ENCODE data around the gene POLR2E. TPM values are rescaled to one million over a fixed set of nuclear protein-coding genes. Genes with fewer than 3 reads are reported as not detected.

The POLR2E gene
- total RNA-seq, 1 donor from 2014 or later, result 248 TPM

DNA sequence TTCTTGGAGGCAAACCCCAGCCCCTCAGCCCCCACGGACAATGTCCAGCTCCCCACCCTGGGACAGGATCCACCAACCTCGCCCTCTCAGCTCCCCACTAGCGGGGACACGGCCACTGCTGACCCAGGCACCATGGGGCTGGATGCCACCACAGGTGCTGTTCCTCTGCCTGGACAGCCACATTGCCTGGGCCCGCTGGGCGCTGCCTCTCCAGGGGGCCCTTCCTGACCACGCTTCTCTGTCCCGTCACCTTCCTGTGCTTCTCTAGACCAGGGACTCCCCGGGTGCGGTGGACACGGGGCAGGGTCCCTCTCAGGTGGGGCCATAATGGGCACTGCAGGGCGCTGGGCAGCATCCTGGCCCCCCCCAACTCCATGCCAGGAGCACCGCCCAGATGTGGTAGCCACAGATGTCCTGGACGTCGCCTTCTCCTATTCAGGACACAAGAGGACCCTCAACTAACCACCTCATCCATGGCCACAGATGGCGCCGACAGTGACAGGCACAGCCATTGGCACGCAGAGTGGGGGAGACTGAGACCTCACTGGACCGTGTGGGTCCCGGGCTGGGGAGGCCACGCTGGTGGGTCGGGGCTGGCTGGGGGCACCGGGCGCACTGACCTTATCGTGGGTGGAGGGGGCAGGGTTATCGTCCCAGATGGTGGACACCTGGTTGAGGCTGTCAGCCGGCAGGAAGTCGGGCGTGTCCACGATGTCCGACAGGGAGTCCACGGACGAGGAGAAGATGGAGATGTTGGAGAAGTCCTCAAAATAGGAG, 32.0 kb upstream of the POLR2E start:
- H3K4me3 ChIP-seq (ENCODE audit: low read depth, low read length), result no peak overlapping the region
- TF ChIP-seq, protein P1, sequence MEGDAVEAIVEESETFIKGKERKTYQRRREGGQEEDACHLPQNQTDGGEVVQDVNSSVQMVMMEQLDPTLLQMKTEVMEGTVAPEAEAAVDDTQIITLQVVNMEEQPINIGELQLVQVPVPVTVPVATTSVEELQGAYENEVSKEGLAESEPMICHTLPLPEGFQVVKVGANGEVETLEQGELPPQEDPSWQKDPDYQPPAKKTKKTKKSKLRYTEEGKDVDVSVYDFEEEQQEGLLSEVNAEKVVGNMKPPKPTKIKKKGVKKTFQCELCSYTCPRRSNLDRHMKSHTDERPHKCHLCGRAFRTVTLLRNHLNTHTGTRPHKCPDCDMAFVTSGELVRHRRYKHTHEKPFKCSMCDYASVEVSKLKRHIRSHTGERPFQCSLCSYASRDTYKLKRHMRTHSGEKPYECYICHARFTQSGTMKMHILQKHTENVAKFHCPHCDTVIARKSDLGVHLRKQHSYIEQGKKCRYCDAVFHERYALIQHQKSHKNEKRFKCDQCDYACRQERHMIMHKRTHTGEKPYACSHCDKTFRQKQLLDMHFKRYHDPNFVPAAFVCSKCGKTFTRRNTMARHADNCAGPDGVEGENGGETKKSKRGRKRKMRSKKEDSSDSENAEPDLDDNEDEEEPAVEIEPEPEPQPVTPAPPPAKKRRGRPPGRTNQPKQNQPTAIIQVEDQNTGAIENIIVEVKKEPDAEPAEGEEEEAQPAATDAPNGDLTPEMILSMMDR (conservative IDR thresholded peaks at IDR 0.05; ENCODE audit: low read depth, low read length), result no peak
- DNase-seq (ENCODE audit: low read depth), result no peak

DNA sequence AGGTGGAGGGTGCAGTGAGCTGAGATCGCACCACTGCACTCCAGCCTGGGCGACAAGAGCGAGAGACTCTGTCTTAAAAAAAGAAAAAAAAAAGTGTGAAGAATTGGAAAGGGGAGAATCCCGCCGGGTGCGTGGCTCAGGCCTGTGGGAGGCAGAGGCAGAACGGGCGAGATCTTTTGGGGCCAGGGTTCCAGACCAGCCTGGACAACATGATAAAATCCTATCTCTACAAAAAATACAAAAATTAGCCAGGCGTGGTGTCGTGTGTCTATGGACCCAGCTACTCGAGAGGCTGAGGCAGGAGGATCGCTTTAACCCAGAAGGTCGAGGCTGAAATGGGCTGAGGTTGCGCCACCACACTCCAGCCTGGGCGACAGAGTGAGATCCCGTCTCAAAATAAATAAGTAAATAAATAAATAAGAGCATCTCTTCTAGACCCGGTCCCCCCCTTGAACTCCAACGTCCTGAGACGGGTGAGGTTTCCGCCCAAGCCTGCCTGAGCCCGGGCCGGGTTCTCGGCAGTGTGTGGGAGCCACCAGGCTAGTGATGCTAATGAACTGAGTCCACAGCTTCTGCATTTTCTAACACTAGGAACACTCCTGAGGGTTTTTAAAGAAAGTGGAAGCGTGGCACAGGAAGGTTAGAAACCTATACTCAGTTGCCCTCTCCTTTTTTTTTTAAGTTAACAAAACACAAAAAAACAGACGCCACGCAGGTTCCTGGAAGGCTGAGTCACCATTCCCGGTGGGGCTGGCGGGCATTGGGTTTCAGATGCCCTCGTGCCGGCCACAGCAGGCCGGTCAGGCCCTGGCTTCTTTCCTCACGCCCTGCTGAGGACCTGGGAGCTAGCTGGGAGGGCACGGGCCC, 30.7 kb upstream of the POLR2E start:
- no peak for DNase-seq (ENCODE audit: low read depth)
- H3K4me3 ChIP-seq (ENCODE audit: low read depth, low read length), result no peak overlapping the region
- TF ChIP-seq, protein P1 (conservative IDR thresholded peaks at IDR 0.05; ENCODE audit: low read depth, low read length), result no peak

DNA sequence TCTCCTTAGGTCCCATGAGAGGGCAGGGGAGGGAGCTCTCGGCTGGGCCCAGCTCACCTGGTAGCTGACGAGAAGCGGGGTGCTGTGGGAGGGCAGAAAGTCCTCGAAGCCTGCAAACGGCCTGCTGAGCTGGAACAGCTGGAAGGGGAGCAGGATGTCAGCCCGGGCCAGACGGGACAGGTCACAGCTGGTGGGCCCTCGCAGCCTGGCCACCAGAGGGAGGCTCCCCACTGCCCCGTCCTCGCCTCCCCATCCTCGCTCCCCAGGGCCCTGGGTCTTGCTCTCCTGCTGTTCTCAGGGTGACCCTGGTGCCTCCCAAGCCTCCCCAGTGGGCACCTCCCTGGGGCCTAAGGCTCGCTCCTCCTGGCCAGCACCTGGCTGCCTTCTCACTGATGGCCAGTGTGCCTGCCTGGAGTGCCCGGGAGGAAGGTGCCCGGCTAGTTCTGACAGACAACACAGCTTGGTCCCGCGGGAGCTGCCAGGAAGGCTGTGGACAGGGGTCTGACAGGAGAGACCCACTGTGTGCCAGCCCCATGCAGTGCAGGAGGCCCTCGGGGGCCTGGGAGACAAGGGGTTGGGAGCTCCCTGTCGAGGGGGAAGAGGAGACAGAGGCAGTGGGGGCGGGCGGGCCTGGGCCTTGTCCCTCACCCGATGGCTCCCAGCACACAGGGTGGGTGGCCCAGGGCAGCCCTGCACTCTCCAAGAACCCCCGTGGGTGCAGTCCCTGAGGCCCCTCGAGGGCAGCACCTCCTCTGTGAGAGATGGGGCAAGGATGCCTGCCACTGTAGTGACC, 28.9 kb upstream of the POLR2E start:
- TF ChIP-seq, protein P1 (conservative IDR thresholded peaks at IDR 0.05; ENCODE audit: low read depth, low read length), result no peak
- no peak overlapping the region for H3K4me3 ChIP-seq (ENCODE audit: low read depth, low read length)
- DNase-seq (ENCODE audit: low read depth), result no peak

DNA sequence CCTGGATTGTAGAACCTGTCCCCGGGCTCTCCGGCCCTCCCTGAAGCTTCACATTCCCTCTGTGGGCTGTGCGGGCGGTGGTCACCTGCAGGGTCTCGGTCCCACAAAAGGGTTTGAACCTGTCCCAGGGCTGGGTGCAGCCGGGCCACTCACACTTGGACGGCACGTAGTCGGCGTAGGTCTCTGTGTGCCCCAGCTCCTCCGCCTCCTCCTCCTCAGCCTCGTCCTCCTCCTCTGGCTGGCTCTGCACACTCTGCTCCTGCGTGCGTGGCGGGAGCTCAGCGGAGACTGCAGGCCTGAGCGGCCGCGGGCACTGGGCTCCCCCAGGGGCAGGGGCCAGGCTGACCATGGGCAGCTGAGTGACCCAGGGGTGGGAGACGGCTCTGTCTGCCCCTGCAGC, 28.2 kb upstream of the POLR2E start:
- TF ChIP-seq, protein P1 (conservative IDR thresholded peaks at IDR 0.05; ENCODE audit: low read depth, low read length), result no peak
- DNase-seq (ENCODE audit: low read depth), result no peak
- H3K4me3 ChIP-seq (ENCODE audit: low read depth, low read length), result no peak overlapping the region

DNA sequence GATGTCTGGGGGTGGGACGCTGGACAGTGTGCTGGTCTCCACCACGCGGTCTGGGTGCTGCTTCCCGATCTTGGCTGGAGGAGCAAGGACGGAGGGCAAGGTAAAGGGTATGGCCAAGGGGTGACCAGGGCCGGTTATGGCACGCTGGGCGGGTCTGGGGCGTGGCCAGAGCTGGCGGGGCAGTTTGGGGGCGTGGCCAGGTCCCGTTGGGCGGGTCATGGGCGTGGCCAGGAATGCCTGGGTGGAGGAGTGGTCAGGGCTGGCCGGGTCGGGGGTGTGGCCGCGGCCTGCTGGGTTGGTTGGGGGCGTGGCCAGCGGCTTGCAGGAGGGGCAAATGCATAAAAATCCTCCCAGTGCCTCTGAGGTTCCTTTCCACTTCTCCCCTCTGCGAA, 27.8 kb upstream of the POLR2E start:
- no peak for DNase-seq (ENCODE audit: low read depth)
- H3K4me3 ChIP-seq (ENCODE audit: low read depth, low read length), result no peak overlapping the region
- TF ChIP-seq, protein P1 (conservative IDR thresholded peaks at IDR 0.05; ENCODE audit: low read depth, low read length), result no peak

DNA sequence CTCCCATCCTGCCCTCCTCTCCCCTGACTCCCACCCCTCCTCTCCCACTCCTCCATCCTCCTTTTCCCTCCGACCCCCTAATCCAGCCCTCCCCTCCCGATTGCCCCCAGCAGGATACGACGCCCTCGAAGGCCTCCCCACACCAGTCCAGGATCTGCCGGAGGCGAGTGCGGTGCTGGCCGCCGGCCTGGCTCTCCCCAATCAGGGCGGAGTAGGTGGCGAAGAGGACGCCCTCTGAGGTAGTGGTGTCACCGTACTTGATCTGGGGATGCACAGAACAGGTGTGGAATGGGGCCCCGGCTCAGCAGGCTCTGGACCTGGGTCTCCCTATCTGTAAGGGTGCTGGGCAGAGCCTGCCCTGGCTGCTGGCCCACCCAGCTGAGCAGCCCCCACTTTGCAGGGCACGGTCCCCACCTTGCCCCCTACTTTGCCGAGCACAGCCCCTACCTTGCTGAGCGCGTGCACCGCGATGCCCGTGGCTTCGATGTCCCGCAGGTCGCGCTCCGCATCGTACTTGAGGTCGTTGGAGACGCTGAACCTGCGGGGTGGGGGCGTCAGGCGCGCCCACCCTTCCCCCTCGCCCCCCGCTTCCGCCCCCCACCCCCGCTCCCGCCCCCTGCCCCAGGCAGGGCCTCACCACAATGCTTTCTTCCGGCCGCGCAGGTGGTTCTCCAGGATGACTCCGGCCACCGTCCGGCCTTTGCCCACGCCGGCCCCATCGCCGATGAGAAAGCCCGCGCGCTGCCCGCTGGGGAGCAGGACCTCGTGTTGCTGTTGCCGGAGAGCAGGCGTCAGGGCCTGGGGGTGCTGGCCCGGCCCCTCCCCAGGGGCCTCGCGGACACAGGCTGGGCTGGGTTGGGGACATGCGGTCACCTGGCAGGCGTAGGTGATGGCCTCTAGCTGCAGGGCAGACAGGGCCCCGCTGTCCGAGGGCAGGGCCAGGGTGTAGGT, 27.1 kb upstream of the POLR2E start:
- TF ChIP-seq, protein P1 (conservative IDR thresholded peaks at IDR 0.05; ENCODE audit: low read depth, low read length), result no peak
- DNase-seq (ENCODE audit: low read depth), result no peak
- no peak overlapping the region for H3K4me3 ChIP-seq (ENCODE audit: low read depth, low read length)
